NCI-H2107 treated with DMSO at 0.1 percent for 48 hours (cell line): ENCODE results near the gene AMZ1.
"Not testable (repeated sequence)": the region's sequence is repeated elsewhere in the genome, so short reads cannot be mapped to it uniquely, and the experiment has no call there.

Experiments used
- DNase-seq: peaks from one replicate; lab custom pipeline; 2025; ENCODE audit not compliant: unreplicated experiment; lab: John Stamatoyannopoulos, UW

AMZ1 gene

DNA sequence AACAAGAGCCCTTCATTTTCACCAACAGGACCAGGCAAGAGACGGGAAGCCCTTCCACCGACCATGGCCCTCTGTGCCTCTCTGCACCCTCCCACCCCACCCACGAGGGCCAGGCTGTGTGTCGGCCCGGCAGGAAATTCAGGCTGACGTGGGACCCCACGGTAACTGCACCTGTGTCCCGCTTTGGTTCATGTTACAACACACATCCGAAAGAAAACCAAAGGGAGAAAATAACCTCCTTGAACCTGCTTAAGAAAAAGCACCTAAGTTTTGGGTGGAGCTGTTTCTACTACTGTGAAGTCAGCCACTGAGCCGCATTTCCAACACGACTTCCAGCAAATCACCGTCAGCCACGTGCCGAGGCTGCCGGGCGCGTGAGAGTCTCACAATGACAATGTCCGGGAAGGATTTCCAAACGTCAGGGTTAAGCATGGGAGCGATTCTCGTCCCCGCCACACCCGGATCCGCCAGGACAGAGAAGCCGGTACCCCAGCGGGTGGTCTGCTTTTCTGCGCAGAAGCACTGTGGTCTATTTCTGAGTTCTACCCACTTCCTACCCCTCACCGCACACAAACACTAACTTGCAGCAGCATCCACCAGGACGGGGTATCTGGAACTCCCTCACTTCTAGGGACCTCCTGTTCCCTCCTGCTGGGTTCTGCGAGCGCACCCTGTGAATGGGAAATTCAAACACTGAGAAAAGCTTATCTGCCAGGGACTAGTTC, 36.6 kb downstream of the AMZ1 start:
- no peak for DNase-seq

DNA sequence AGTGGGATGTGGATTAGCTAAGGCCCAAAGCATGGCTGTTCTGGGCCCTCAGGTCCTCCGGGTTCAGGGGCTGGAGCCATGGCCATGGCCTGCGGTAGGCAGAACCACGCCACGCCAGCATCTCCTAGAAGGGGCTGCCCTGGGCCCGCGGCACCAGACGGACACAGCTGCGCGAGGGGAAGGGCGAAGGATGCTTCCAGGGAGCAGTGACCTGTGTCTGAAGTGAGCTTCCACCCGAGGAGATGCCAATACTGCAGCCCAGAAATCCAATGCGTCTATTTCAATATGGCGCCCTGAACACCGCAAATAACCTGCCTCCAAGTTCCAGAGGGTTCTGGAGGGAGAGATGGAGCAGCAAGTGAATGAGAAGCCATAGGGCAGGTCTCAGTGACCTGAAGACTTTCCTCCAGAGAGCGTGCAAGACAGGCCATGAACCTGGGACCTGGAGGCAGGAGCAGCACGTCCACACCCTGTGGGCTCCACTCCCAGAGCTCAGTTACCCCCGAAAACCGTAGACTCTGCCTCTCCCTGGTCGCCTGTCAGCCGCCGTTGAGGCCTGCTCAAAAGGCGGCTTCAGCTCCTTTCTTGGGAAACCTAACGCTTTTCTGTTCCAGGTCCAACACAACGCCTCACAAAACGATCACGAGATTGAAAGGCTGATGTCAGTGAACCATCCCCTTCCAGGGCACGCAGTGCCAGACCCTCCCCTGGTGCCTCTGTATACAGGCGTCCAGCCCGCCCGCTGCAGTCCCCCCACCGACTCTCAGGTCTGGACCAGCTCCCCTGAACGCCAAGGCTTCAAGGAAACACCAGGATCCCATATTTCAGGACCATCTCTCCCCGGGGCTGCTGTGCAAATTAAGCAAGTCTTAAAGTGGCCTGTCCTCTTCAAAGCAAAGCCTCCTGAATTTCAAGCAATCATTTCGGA, 37.4 kb downstream of the AMZ1 start:
- no peak for DNase-seq

DNA sequence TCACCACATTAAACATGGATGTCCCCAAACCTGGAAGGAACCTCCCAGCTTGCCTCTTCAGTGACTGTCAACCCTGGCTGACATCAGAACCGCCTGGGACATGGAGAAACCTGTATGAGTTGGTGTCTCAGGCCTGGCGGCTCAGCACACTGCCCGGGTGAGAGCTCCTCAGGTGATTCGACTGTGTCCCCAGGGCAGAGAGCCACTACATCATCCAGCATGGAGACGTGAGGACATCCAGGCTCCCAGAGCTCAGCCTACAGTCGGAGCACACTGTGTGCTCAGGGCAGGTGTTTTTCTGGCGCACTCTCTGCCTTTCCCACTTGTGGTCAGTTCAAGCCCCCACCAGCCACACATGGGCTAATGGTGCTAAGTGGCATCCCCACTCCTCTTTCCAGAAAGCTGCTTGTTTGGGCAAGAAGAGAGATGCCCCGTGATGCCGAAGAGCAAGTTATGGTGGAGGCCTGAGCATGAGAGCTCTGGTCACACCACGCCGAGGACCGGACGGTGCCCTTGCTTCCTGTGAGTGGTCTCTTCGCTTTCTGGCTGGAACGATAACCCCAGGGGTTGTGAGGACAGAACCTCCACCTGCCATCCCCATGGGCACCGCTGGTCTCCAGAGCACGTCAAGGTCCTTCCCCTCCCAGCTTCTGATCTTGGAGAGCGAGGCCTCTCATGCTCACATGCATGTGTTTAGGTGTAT, 38.5 kb downstream of the AMZ1 start:
- DNase-seq: no peak

DNA sequence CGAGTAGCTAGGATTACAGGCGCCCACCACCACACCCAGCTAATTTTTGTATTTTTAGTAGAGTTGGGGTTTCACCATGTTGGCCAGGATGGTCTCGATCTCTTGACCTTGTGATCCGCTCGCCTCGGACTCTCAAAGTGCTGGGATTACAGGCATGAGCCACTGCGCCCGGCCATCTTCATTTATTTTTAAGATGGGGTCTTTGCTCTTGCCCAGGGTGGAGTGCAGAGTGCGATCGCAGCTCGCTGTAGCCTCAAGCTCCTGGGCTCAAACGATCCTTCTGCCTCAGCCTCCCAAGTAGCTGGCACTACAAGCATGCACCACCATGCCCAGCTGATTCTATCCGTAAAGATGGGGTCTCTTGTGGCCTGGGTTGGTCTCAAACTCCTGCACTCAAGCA, 39.2 kb downstream of the AMZ1 start:
- DNase-seq: not testable (repeated sequence)

DNA sequence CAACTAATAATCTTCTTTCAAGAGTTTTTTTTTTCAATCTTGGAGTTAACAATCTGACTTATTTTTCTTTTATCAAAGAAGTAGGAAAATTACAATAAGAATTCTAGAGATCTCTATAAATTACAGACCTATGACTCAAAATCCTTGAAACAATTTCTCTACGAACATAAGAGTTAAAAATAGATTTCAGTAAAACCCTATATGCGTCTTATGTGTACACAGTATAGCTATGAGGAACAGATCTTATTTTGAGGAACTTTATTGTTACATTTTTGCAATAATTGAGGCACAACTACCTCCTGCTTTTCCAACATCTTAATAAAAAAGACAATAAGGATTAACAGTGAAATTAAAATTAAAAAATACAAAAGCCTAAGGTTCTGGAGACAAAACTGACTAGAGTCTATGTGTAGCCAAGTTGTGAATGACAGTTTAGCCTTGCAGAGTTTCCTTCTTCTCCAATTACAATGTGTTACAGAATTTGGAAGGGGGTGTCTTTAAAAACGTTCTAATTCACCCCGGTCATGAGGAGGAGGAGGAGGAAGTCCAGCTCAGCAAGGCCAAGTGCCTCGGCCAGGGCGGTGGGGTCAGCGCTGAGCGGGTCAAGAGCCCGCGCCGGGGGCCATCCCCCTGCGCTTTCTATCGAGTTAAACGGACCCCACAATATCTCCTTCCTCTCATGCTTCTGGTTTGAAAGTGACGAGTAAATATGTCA, 40.5 kb downstream of the AMZ1 start:
- DNase-seq: no peak

DNA sequence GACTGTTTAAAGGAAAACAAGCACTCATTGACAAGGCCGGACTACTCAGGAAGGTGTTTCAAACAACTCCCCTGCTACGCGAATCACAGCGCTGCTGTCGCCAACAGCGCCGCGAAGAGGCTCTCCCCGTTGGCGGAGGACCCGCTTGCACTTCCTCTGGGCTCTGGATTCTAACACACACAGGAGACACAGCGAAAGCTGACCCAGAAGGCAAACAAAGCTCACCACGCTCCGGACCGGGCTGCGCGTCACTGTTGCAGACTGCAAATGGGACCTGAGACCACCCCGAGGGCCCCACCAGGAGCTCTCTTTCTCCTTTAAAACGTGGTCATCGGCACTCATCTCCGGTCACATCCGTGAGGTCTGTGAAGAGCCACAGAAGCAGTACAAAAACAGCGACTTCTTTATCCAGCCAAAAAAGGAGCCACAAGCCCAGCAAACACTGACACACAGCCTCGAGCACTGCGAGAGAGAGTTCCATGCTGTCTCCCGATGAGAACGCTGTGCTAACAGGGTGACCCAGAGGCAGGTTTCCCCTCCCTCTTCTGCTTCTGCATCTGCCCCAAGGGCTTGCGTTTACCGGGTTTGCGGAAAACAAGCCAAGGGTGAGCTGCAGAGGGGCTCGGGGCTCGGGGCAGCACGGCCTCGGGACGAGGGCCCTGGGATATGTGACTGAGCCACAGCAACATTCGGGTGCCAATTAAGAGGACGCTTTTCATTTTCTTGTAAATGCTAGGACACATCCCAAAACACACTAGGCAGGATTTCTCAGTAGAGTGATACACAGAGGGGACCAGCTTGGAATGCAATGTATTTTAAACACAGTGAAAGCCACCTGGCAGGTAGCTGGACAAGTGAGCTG, 41.3 kb downstream of the AMZ1 start:
- no peak for DNase-seq

DNA sequence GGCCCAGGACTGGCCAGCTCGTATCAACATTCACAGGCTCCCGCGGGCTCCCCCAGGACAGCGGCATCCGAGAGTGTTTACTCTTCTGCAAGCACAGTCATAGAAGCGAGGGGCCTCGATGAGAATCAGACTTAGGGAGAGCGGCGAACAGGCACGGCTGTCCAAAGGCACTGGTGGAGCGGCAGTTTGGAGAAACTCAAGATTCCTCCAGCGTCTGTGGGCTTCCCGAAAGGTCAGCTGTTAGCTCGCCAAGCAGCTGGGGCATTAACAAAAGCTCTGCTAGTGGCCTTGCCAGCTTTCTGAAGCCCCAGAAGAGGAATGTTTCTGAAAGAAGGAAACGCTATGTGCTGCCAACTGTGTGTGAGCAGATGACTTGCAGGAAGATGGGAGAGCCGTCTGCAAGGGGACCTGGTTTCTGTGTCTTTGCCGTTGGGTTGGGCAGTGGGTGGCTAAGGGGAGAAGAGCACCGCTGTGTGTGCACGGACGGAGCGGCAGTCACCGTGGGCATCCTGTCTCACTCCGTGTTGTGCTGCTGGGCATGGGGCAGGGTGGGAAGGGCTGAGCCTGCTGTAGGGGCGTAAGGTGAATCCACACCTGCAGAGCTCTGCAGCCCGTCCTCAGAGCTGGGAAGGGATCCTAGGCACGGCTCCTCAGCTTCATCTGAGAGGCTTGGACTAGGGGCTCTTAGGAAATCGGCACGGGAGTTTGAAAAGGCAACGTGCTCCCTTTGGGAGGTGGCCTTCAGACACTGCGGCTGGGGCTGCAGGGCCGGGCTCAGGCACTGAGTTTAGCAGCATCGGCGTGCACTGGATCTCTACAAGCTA, 42.1 kb downstream of the AMZ1 start:
- DNase-seq: no peak

DNA sequence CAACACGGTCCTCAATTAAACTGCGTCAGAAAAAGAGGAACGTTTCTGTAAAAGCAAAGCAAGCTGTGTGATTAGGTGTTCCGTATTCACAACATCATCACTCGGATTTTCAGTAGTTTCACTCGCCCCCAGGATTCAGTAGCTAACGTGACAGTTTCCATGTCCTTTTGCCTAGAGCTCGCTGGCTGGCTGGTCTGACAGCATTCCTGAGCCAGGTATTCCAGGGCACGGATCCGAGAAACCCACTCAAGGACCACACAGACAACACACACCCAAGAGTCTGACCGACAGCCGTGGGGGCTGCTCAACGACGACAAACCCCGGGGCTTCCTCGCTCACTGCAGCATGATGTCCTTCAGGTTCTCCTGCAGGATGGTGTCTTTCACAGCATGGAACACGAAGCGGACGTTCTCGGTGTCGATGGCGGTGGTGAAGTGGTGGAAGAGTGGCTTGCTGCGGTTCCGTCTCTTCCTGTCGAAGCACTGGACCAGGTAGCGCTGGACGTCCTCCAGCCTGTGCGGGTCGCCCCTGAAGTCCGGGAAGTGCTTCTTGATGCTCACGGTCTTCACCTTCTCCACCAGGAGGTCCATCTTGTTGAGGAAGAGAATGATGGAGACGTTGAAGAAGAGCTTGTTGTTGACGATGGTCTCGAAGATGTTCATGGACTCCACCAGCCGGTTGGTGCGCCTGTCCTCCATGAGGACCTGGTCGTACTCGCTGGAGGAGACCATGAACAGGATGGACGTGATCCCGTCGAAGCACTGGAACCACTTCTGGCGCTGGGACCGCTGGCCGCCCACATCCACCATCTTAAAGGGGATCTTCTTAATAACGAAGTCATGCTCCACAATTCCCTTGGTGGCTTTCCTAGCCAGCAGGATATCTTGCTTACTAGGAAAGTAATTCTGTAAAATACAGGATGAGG, 43.1 kb downstream of the AMZ1 start:
- no peak for DNase-seq

DNA sequence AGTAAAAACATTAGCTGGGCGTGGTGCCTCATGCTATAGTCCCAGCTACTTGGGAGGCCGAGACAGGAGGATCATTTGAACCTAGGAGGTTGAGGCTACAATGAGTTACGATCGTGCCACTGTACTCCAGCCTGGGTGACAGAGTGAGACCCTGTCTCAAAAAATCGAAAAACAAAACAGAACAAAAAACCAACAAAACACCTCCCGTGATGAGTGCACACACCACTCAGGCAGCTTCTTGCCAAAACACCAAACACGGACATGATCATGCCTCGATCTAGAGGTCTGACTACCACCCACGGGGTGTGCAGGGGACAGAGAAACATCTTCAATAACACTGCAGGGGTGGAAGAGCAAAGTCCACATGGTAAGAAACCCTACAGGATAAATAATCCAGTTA, 44.4 kb downstream of the AMZ1 start:
- DNase-seq: no peak

DNA sequence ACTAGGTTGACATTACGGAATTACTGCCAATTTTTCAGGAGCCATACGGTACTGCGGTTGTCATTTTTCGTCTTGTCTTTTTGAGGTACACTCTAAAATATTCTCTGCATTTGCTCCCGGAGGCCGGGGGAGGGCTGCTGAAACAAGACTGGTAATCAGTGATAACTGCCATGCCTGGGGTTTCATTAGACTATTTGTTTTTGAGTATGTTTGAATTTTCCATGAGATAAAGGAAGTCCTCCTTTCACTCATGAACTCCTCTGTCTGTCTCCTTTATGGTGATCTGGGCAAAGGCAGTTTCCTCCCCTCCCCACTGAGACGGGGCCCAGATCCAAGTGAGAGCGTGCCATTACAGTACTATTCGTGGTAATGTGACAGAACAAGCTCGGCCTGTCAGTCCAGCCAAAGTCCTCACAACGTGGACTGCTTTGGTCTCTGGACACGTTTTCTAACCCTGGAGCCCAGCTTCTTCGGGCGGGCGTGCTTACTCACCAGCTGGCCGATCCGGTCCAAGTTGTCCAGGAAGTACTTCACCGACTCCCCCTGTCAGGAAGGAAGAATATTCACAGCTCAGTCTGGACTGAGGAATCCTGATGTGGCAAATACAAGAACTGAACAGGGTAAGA, 45.1 kb downstream of the AMZ1 start:
- no peak for DNase-seq

DNA sequence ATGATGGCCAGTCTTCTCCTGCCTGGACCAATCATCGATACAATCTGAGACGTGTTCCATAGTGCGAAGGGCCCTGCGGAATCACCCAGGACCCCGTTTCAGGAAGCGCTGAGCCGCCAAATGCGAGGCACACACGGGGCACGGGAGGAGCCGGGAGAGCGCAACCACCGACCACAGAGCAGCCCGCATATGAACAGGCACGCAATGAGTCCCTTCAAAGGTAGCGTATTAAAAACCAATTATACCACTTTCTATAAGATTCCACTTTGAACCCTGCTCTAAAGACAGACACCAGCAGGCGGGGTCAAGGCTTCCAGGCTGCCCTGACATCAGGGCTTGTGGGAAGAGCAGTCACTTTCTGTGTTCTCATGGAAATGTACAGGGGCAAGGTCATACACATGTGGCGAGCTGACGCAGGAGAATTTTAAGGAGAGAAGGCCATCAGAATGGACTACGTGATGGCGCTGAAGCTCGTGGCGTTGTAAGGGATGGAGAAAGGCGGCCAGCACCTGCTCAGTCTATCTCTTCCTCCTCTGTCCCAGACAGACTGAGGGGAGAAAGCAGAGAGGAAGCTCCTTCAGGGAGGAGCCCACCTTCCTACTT, 46.2 kb downstream of the AMZ1 start:
- no peak for DNase-seq

DNA sequence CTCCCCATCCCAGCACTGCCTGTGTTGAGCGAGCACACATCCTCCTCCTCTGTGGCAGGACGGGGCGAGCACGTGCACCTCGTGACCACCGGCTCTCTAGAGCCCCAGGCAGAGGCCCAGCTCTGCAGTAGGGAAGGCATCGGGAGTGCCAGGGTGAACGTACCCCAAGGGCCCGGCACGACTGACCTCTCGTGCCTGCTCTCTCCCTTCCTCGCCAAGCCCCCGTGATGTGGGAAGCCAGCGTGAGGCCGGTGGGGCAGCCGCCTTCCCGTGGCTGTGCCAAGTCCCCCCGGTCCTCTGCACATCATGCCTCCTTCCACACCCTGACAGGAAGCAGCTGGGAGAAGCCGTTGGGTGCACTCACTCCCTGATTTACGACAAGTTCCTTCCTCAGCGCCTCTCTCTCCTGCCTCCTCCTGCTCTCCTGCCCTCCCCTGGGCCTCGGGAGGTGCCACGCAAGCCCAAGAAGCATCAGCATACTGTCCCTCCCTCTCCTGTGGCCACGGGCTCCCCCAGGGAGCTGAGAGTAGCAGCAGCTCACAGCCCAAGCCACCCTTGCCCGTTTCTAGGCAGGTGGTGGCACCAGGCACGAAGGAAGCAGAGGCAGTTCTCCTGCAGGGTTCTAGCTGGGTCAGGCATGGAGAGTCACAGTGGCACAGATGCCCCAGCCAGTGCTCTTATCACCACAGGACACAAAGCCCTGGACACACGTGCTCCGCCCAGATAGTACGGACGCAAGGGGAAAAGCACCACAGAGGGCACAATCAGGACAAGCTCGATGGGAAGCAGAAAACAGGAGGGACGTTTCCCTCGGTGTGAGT, 47.0 kb downstream of the AMZ1 start:
- DNase-seq: no peak

DNA sequence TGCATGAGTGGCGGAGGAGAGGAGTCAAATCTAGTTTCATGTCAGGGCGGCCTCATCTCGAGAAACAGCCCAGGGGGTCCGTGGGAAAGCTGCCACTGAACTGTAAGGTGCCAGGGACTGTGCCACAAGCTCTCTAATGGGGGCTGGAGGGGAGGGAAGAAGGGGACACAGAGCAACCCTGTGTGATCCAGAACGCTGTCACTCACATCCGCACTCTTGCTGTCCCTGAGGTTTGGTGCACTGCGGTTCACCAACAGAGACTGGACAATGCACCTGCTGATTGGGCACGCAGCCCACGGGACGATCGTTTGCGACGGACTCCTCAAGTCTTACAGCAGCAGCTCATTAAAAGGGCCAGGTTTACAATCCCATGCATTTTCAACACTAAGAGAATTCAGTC, 47.7 kb downstream of the AMZ1 start:
- no peak for DNase-seq

DNA sequence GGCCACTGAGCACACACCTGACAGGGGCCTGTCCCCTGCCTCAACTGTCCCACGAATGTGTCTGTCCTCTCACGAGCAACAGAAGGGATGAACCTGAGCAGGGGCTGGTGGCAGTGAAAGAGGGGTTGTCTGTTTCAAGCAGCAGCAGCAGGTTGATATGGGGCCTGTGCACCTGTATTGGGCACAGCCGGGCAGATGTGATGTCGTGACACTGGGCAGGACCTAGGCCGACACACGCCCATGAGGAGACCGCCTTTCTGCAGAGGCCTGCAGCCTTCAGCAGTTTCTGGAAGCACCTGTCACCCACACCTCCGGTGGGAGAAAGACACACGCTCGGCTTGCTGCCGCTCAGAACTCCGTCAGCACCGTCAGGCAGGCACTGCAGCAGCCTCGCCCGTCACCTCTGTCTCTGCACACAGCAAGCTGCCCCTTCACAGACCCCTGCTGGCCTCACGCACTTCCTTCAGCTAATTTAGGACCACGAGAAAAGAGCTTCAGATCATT, 48.5 kb downstream of the AMZ1 start:
- DNase-seq: no peak

DNA sequence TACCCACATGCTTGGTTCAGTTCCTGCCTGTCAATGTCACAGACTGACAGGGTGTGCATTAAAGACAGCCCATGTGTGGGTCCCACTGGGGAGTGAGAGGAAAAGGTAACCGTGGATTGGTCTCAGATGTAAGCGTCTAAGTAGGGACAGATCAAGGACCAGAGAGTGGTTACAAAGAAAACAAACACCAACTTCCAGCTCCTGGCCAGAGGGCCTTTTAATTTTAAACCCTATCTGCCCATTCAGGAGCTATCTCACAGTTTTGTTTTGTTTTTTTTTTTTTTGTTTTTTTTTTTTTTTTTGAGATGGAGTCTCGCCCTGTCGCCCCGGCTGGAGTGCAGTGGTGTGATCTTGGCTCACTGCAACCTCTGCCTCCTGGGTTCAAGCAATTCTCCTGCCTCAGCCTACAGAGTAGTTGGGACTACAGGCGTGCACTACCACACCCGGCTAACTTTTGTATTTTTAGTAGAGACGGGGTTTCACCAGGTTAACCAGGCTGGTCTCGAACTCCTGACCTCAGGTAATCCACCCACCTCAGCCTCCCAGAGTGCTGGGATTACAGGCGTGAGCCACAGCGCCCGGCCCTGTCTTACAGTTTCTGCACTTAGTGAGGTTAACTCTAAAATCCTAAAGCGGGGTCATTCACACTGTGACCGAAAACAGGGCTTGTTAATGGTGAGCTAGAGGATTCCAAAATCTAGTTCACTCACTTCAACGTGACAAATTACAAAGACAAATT, 49.2 kb downstream of the AMZ1 start:
- DNase-seq: not testable (repeated sequence)
